Natural killer cell treated with Interleukin-12 subunit alpha and Interleukin-12 subunit beta and Interleukin-15 and Interleukin-18, amount 100 ng/mL, for 72 hours (primary cell): ENCODE data around the gene PRKCH. TPM values are rescaled to one million over a fixed set of nuclear protein-coding genes. Genes with fewer than 3 reads are reported as not detected.
A peak's percentile ranks its signal among the peaks of the same experiment; 100 is the strongest.

Source experiments
- ATAC-seq, 2 donors: fragments of 150-1000 bp; cut with Tn5 transposase in 1 of 2; sonication (Bioruptor Pico), chemical (Tn5 transposase) in 1 of 2; 2 replicates each; pipeline ENCODE4 v1.10.0; 2021
- DNase-seq: peaks from one replicate; pipeline ENCODE4 v3.0.0; 2022; ENCODE audit warnings: low spot score
- H3K27ac Mint-ChIP-seq, 2 donors: 1 replicate in 1 of 2; 2 replicates in 1 of 2; pipeline ENCODE4 v1.8.0; 2022; ENCODE audit warnings: mixed read lengths in 2 of 2, mild to moderate bottlenecking in 1 of 2, moderate library complexity in 1 of 2
- H3K27me3 Mint-ChIP-seq, 2 donors: 1 replicate in 1 of 2; 2 replicates in 1 of 2; pipeline ENCODE4 v1.8.0; 2022; ENCODE audit warnings: mixed read lengths in 2 of 2
- H3K36me3 Mint-ChIP-seq: one replicate; pipeline ENCODE4 v1.8.0; 2022; ENCODE audit warnings: mixed read lengths
- H3K4me1 Mint-ChIP-seq, 2 donors: 1 replicate in 1 of 2; 2 replicates in 1 of 2; pipeline ENCODE4 v1.8.0; 2022; ENCODE audit warnings: low read depth in 2 of 2, mixed read lengths in 2 of 2, mild to moderate bottlenecking in 1 of 2
- H3K4me3 Mint-ChIP-seq: one replicate; pipeline ENCODE4 v1.8.0; 2022; ENCODE audit warnings: mixed read lengths
- H3K9me3 Mint-ChIP-seq: 2 replicates; pipeline ENCODE4 v1.8.0; 2022; ENCODE audit warnings: mixed read lengths
- total RNA-seq, 2 donors: library from RNA; stranded (reverse); gene quantifications; one replicate each; pipeline ENCODE4 v1.2.3, GENCODE V29; 2022

PRKCH gene
- total RNA-seq: 100 to 1,000 TPM; 182 to 216 TPM

GRCh38 chr14:61321385-61322010 is at the start of gene PRKCH:
PRKCH (plus strand) TSS chr14:61321579; CDS start chr14:61322102, 523 bp downstream.
- H3K9me3 Mint-ChIP-seq: no peaks in the 10 kb centered on the region
- peak within 1 kb of the TSS; percentile 97 to 98 for H3K27ac Mint-ChIP-seq
- H3K27me3 Mint-ChIP-seq: no peaks in the 10 kb centered on the region
- DNase-seq: peak; percentile 93
- peaks cover 28 to 37% of the 10 kb centered on the region in 2 donors for H3K4me1 Mint-ChIP-seq
- peak; percentile 83 to 91 for ATAC-seq
- peak within 1 kb of the TSS; percentile 100 for H3K4me3 Mint-ChIP-seq
- H3K36me3 Mint-ChIP-seq: peaks cover 31% of the 10 kb centered on the region

DNA sequence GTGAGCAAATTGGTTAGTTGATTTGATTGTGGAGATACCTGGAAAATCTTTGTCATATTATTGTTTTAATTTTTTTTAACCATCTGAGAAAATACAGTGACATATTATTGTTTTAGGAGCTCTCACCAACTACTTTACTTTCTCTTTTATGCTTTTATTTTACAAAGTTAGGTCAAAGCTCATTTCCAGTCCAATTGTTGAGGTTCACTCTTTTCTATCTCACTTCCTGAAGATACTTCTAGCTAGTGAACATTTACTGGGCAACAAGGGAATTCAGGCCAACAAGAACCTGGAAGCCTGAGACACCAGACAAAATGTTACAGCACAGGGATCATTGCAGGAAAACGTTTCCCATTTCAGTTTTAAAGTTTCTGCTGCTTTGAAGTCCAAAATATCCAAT is 44.1 kb upstream of the PRKCH start:
- ATAC-seq: no peak
- H3K27ac Mint-ChIP-seq: no peak overlapping the region
- no peak overlapping the region for H3K4me3 Mint-ChIP-seq

DNA sequence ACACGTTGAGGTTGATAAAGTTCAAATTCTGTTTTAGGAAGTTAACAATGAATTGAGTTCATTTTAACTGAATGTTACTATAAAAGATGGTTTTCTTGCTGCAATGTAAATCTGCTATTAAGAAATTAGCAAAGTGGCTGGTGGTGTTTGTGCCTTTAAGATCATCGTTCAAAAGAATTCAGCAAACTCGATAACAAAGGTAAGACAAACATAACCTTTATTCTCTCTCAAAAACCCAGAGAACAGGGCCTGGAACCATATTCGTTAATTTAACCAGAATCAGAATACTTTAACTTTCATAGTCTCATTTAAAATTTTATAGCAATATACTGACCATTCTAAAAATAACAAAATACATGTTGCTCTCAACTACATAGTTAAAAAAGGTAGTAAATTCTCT is 43.6 kb upstream of the PRKCH start:
- H3K4me3 Mint-ChIP-seq: no peak overlapping the region
- no peak for DNase-seq
- no peaks in the 10 kb centered on the region for H3K36me3 Mint-ChIP-seq
- H3K9me3 Mint-ChIP-seq: no peaks in the 10 kb centered on the region
- no peak for ATAC-seq
- peaks cover 21 to 22% of the 10 kb centered on the region in 2 donors for H3K27me3 Mint-ChIP-seq
- H3K4me1 Mint-ChIP-seq: peaks cover 8 to 18% of the 10 kb centered on the region in 2 donors
- no peak overlapping the region for H3K27ac Mint-ChIP-seq

More for the DNA sequence above, 44.1 kb upstream of the PRKCH start:
- H3K9me3 Mint-ChIP-seq: no peaks in the 10 kb centered on the region
- H3K27me3 Mint-ChIP-seq: peaks cover 21 to 22% of the 10 kb centered on the region in 2 donors
- DNase-seq: no peak
- H3K36me3 Mint-ChIP-seq: no peaks in the 10 kb centered on the region
- H3K4me1 Mint-ChIP-seq: peaks cover 8 to 18% of the 10 kb centered on the region in 2 donors

GRCh38 chr14:61279082-61279481 is 42.3 kb upstream of the PRKCH start:
- Mint-ChIP-seq H3K9me3 (no peaks in the 10 kb centered on the region), H3K27me3 (peaks cover 15 to 22% of the 10 kb centered on the region in 2 donors), H3K36me3 (no peaks in the 10 kb centered on the region), H3K27ac (peak overlapping the region in 1 of 2 donors; percentile 86), H3K4me1 (peaks cover 16 to 26% of the 10 kb centered on the region in 2 donors), H3K4me3 (peak overlapping the region; percentile 92)
- ATAC-seq (no peak), DNase-seq (no peak)

GRCh38 chr14:61280092-61280525 is 41.3 kb upstream of the PRKCH start:
- peak; percentile 65 to 66 for ATAC-seq
- H3K27me3 Mint-ChIP-seq: peaks cover 10 to 14% of the 10 kb centered on the region in 2 donors
- H3K9me3 Mint-ChIP-seq: no peaks in the 10 kb centered on the region
- H3K4me1 Mint-ChIP-seq: peaks cover 21 to 29% of the 10 kb centered on the region in 2 donors
- DNase-seq: no peak
- peak overlapping the region; percentile 84 to 86 for H3K27ac Mint-ChIP-seq
- no peaks in the 10 kb centered on the region for H3K36me3 Mint-ChIP-seq
- peak overlapping the region; percentile 92 for H3K4me3 Mint-ChIP-seq

DNA sequence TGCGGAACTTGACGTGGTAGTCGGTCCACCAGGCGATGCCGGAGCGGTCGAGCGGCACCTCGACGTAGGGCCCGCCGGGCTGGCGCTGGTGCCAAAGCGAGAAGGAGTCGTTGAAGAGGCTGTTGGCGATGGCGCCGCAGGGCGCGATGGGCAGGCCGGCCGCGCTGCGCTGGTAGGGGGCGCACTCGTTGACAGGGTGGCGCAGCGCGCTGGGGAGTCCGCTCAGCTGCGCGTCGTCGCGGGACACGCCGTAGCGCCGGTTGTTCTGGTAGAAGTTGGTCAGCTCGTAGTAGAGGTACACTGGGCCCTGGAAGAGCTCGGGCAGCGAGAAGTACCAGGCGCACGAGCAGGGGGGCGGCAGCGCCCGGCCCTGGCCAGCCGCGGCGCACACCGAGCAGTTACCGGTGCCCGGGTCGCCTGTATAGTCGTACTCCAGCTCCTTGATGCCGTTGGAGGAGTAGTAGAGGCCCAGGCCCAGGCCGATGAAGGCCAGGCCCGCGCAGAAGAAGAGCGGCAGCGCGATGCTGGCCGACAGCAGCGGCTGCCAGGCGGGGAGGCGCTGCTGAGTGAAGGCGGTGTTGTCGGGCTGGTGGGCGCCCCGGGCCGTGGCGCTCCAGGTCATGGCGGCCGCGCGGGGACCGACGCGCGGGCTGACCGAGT is 40.7 kb upstream of the PRKCH start:
- ATAC-seq: peak; percentile 92 to 94
- H3K36me3 Mint-ChIP-seq: no peaks in the 10 kb centered on the region
- H3K9me3 Mint-ChIP-seq: no peaks in the 10 kb centered on the region
- H3K27me3 Mint-ChIP-seq: peaks cover 8 to 14% of the 10 kb centered on the region in 2 donors
- peak; percentile 83 for DNase-seq
- peak overlapping the region; percentile 84 to 86 for H3K27ac Mint-ChIP-seq
- H3K4me3 Mint-ChIP-seq: peak overlapping the region; percentile 92
- H3K4me1 Mint-ChIP-seq: peaks cover 21 to 29% of the 10 kb centered on the region in 2 donors

GRCh38 chr14:61281186-61281947 is 40.0 kb upstream of the PRKCH start, which contains the start of gene TMEM30B:
TMEM30B (minus strand) TSS chr14:61281338; CDS start chr14:61281147, 191 bp downstream.
- no peak for ATAC-seq
- H3K9me3 Mint-ChIP-seq: no peaks in the 10 kb centered on the region
- H3K4me1 Mint-ChIP-seq: peaks cover 21 to 31% of the 10 kb centered on the region in 2 donors
- H3K27ac Mint-ChIP-seq: peak within 1 kb of the TSS; percentile 84 to 86
- peaks cover 7 to 14% of the 10 kb centered on the region in 2 donors for H3K27me3 Mint-ChIP-seq
- peak within 1 kb of the TSS; percentile 92 for H3K4me3 Mint-ChIP-seq
- no peak for DNase-seq
- no peaks in the 10 kb centered on the region for H3K36me3 Mint-ChIP-seq

DNA sequence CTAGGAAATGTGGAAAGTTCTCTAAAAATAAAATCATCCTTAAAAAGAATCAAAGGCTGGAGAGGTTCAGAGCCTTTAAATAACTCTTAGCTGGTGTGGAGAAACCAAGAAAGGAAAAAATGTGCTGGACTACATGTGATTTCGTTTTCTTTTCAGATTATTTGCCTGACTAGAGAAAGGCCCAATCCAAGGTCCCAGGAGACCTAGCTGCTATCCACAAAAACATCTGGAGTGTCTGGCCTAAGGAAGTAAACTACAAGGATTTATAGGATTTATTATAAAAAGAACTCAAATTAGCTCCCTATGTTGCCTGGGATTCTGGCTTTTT is 39.5 kb upstream of the PRKCH start:
- H3K4me1 Mint-ChIP-seq: peaks cover 22 to 31% of the 10 kb centered on the region in 2 donors
- no peaks in the 10 kb centered on the region for H3K9me3 Mint-ChIP-seq
- peaks cover 7 to 14% of the 10 kb centered on the region in 2 donors for H3K27me3 Mint-ChIP-seq
- H3K36me3 Mint-ChIP-seq: no peaks in the 10 kb centered on the region
- H3K27ac Mint-ChIP-seq: no peak overlapping the region
- DNase-seq (no peak), ATAC-seq (no peak)
- H3K4me3 Mint-ChIP-seq: peak overlapping the region; percentile 79

DNA sequence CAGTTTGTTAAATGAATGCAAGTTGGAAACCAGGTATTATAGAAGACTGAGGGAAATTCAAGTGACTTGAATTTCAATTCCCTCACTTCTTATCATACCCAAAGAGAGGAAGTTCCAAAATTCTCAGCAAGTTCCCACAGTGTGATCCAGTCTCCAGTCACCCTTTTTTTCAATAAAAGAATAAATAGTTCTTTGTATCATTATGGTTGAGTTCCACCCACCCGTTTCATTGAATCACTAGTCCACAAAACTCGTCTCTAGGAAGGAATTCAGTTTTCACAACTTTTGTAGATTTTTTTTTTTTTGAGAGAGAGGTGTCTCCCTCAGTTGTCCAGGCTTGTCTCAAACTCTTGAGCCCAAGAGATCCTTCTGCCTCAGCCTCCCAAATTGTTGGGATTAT is 38.6 kb upstream of the PRKCH start:
- ATAC-seq (no peak), DNase-seq (no peak)
- Mint-ChIP-seq H3K27ac (no peak overlapping the region), H3K9me3 (no peaks in the 10 kb centered on the region), H3K4me3 (no peak overlapping the region), H3K36me3 (no peaks in the 10 kb centered on the region), H3K4me1 (peaks cover 27 to 34% of the 10 kb centered on the region in 2 donors), H3K27me3 (peaks cover 7 to 14% of the 10 kb centered on the region in 2 donors)

GRCh38 chr14:61284001-61284400 is 37.4 kb upstream of the PRKCH start:
- H3K27ac Mint-ChIP-seq: no peak overlapping the region
- H3K27me3 Mint-ChIP-seq: peaks cover 4 to 12% of the 10 kb centered on the region in 2 donors
- DNase-seq: no peak
- no peaks in the 10 kb centered on the region for H3K36me3 Mint-ChIP-seq
- no peak for ATAC-seq
- peaks cover 27 to 34% of the 10 kb centered on the region in 2 donors for H3K4me1 Mint-ChIP-seq
- H3K4me3 Mint-ChIP-seq: peak overlapping the region; percentile 11
- H3K9me3 Mint-ChIP-seq: no peaks in the 10 kb centered on the region

DNA sequence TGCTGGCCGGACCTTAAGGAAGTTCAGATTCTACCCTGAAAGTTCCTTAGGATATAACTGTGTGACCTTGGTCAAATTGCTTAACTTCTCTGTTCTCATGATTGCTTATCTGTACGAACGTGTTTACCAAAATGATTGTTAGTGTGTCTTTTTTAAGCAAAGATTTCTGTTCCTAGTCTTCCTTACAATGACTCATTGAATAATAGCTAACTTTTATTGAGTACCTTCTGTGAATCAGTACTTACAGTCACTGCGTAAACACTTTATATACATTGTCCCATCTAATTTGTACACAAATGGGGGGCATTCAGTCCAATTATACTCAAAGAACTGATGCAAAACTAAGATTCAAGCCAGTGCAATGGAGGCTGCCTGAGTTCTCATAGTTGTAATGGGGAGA is 36.0 kb upstream of the PRKCH start:
- H3K4me1 Mint-ChIP-seq: peaks cover 21 to 23% of the 10 kb centered on the region in 2 donors
- no peaks in the 10 kb centered on the region for H3K36me3 Mint-ChIP-seq
- no peak for DNase-seq
- no peak overlapping the region for H3K27ac Mint-ChIP-seq
- H3K27me3 Mint-ChIP-seq: peaks cover 0 to 6% of the 10 kb centered on the region in 2 donors
- H3K4me3 Mint-ChIP-seq: no peak overlapping the region
- H3K9me3 Mint-ChIP-seq: no peaks in the 10 kb centered on the region
- no peak for ATAC-seq

- Mint-ChIP-seq H3K27ac (no peak overlapping the region), H3K9me3 (no peaks in the 10 kb centered on the region), H3K4me3 (no peak overlapping the region), H3K36me3 (no peaks in the 10 kb centered on the region), H3K27me3 (peaks cover 0 to 6% of the 10 kb centered on the region in 2 donors), H3K4me1 (peaks cover 16 to 19% of the 10 kb centered on the region in 2 donors)
- ATAC-seq: no peak
- DNase-seq: no peak
Observed at GRCh38 chr14:61287196-61287595, 34.2 kb upstream of the PRKCH start.

DNA sequence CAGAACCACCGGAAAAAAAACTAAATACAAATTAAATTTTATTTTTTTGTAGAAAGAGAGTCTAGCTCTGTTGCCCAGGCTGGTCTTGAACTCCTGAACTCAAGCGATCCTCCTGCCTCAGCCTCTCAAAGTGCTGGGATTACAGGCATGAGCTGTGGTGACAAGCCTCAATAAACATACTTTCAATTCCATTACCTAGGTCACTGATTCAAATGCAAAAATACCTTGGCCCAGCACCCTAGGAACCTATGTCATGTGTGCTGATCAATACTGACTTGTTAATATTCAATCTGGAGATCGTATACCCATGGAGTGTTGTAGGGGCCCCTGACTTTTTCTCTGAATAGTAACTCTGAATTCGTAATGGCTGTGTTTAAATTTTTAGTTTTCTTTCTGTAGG is 33.2 kb upstream of the PRKCH start:
- DNase-seq: no peak
- Mint-ChIP-seq H3K36me3 (no peaks in the 10 kb centered on the region), H3K4me1 (peaks cover 14 to 17% of the 10 kb centered on the region in 2 donors), H3K9me3 (no peaks in the 10 kb centered on the region), H3K27ac (no peak overlapping the region), H3K27me3 (peaks cover 0 to 3% of the 10 kb centered on the region in 2 donors), H3K4me3 (no peak overlapping the region)
- no peak for ATAC-seq
